Psoas muscle (tissue), 8 donors: Measurements from ENCODE around the gene ILDR1. TPM values are rescaled to one million over a fixed set of nuclear protein-coding genes. Genes with fewer than 3 reads are reported as not detected.

Experiments
- ATAC-seq, 4 donors: fragments of 200-7000 bp; cut with Tn5 transposase; one replicate each; pipeline ENCODE4 v1.9.1; 2020; ENCODE audit warnings: moderate library complexity in 3 of 4, mild to moderate bottlenecking in 2 of 4
- DNase-seq, 2 donors: peaks; one replicate each; pipeline ENCODE4 v3.0.0-alpha.2; 2020
- H3K27ac ChIP-seq: fragments of 200-600 bp; one replicate; pipeline ENCODE4 v1.8.0; 2022
- H3K27me3 ChIP-seq, 3 donors: fragments of 200-600 bp in 1 of 3; one replicate each; pipeline versions ENCODE4 v1.6.1 to v1.8.0; 2013 to 2022; ENCODE audit warnings: low read length in 2 of 3, mild to moderate bottlenecking in 2 of 3, moderate library complexity in 1 of 3; ENCODE audit not compliant: insufficient read depth in 3 of 3
- H3K36me3 ChIP-seq, 2 donors: fragments of 200-600 bp in 1 of 2; one replicate each; pipeline versions ENCODE4 v1.6.1 to v1.8.0; 2013 to 2022; ENCODE audit warnings: low read depth in 1 of 2, mild to moderate bottlenecking in 1 of 2, moderate library complexity in 1 of 2; ENCODE audit not compliant: insufficient read depth in 1 of 2
- H3K4me1 ChIP-seq: fragments of 200-600 bp; one replicate; pipeline ENCODE4 v1.8.0; 2022
- H3K4me3 ChIP-seq: fragments of 200-600 bp; one replicate; pipeline ENCODE4 v1.8.0; 2022; ENCODE audit warnings: mild to moderate bottlenecking
- H3K9me3 ChIP-seq: fragments of 200-600 bp; one replicate; pipeline ENCODE4 v1.8.0; 2022
- WGBS, 3 donors: extraction: QIAGEN DNeasy Blood & Tissue Kit; methylation state at CpG; one replicate each; pipeline versions ENCODE4 v1.1.6 to v1.1.7; 2013; 5-methylcytosine and 5-hydroxymethylcytosine counted together
- intact Hi-C, 2 donors: fragments of 100-400 bp; cut with DNase I; formaldehyde crosslinking; loops; one replicate each; pipeline versions ENCODE4 v1.11.0 to v1.14.2; 2022
- polyA plus RNA-seq, 3 donors: library from polyadenylated mRNA; stranded (reverse); fragments of 200-250 nt; gene quantifications; one replicate each; pipeline ENCODE4 v1.2.3, GENCODE V29; 2013
- total RNA-seq, 4 donors: library from RNA; stranded (reverse); fragmentation: NEBNext Ultra II Directional in 2 of 4; extraction: Animal tissue kit (Norgen Biotek cat#: 25700) in 2 of 4; gene quantifications; one replicate each; pipeline versions ENCODE4 v1.2.1 to v1.2.4, GENCODE V29; 2021 to 2023
- TF ChIP-seq, protein P1 (sequence below): fragments of 200-600 bp; IDR thresholded peaks from one replicate; pipeline ENCODE4 v1.8.0; 2022; ENCODE audit warnings: antibody characterized with exemption
- donor health status: healthy with polysubstance abuse.
- donor health status: DM: no; HTN: no; CAD: no; lungs with moderate emphysema.
- donor health status: Bipolar disorder and iron deficiency.
- donor health status: healthy.
- donor health status: DM: yes; HTN: yes; CAD: no.
- donor health status: DM: no; HTN: no; CAD: no.
- donor health status: DM: no; HTN: no; CAD: no.
- donor health status: DM: yes; HTN: yes; CAD: no.

ILDR1 gene
- total and polyA plus RNA-seq, 7 donors, result not detected

DNA sequence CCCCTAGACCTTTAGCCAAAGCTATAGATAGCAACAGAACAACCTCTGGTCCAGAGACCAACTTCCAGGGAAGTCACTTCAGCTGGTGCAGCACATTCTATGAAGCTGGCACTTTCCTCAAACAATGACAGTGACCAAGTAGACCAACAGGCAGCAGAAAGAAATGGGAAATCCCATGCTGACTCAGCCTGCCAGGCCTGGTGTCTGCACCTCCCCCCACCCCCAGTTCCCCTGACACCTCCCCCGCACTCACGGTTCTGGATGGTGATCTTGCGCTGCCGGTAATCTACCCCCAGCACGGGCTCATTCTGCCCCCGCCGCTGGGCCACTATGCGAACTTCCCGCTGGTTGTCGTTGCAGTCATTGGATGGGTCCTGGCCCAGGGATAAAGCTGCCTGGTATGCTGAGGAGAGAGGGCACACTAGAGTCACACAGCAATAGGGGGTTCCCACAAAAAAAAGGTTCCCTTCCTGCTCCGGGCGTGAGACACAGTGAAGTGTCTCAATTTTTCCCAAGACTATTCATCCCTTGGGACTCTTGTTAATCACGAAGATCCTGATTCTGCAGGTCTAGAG is 17.0 kb downstream of the ILDR1 start:
- no peak overlapping the region for H3K4me3 ChIP-seq
- peaks cover 0 to 1% (median 0%) of the 10 kb centered on the region in 3 donors for H3K27me3 ChIP-seq
- TF ChIP-seq, protein P1, sequence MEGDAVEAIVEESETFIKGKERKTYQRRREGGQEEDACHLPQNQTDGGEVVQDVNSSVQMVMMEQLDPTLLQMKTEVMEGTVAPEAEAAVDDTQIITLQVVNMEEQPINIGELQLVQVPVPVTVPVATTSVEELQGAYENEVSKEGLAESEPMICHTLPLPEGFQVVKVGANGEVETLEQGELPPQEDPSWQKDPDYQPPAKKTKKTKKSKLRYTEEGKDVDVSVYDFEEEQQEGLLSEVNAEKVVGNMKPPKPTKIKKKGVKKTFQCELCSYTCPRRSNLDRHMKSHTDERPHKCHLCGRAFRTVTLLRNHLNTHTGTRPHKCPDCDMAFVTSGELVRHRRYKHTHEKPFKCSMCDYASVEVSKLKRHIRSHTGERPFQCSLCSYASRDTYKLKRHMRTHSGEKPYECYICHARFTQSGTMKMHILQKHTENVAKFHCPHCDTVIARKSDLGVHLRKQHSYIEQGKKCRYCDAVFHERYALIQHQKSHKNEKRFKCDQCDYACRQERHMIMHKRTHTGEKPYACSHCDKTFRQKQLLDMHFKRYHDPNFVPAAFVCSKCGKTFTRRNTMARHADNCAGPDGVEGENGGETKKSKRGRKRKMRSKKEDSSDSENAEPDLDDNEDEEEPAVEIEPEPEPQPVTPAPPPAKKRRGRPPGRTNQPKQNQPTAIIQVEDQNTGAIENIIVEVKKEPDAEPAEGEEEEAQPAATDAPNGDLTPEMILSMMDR, result no peak
- H3K36me3 ChIP-seq, result no peaks in the 10 kb centered on the region
- ATAC-seq (no peak), DNase-seq (no peak)
- no peak overlapping the region for H3K27ac ChIP-seq
- H3K9me3 ChIP-seq, result no peaks in the 10 kb centered on the region
- WGBS, 3 donors, result 80 to 84% (median 81%) methylated on average over 13 of the region's 13 CpGs
- H3K4me1 ChIP-seq, result no peaks in the 10 kb centered on the region
- intact Hi-C loops, result no loop called here

GRCh38 chr3:122004107-122004506 is 17.9 kb downstream of the ILDR1 start:
- Histone ChIP-seq H3K36me3 (no peaks in the 10 kb centered on the region), H3K27ac (no peak overlapping the region), H3K4me1 (no peaks in the 10 kb centered on the region), H3K9me3 (no peaks in the 10 kb centered on the region), H3K4me3 (no peak overlapping the region), H3K27me3 (peaks cover 0 to 1% (median 0%) of the 10 kb centered on the region in 3 donors)
- intact Hi-C loops, result no loop called here
- DNase-seq (no peak), ATAC-seq (no peak)
- WGBS, 3 donors, result 50 to 55% (median 51%) methylated on average over 2 of the region's 2 CpGs
- TF ChIP-seq, protein P1, result no peak

- 14 to 44% (median 40%) methylated on average over 1 of the region's 1 CpG for WGBS, 3 donors
- peaks cover 0 to 1% (median 0%) of the 10 kb centered on the region in 3 donors for H3K27me3 ChIP-seq
- H3K36me3 ChIP-seq, result no peaks in the 10 kb centered on the region
- DNase-seq (no peak), ATAC-seq (no peak)
- intact Hi-C loops, result no loop called here
- no peaks in the 10 kb centered on the region for H3K4me1 ChIP-seq
- TF ChIP-seq, protein P1, result no peak
- no peak overlapping the region for H3K27ac ChIP-seq
- no peak overlapping the region for H3K4me3 ChIP-seq
- H3K9me3 ChIP-seq, result no peaks in the 10 kb centered on the region
Measured at GRCh38 chr3:122003606-122004005, 18.4 kb downstream of the ILDR1 start.

DNA sequence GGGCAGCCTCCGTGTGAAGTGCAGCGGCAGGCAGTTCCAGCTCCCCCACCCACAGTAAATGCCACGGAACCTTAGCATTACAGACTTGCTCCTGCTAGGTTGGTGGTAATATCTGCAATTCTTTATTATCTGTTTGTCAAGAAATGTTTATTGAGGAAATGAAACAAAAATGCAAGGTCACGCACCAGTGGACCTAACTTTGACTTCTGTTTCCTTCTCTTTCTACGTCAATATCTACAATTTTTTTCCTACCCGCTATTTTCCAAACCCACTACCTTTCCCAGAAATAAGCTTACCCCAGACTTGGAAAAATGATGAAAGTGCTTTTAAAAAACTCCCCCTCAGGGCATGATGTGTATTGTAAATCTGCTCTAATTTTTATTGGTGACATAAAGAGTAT is 18.9 kb downstream of the ILDR1 start:
- no peak overlapping the region for H3K27ac ChIP-seq
- WGBS, 3 donors, result 63 to 71% (median 71%) methylated on average over 6 of the region's 6 CpGs
- H3K9me3 ChIP-seq, result no peaks in the 10 kb centered on the region
- TF ChIP-seq, protein P1, result no peak
- intact Hi-C loops, result no loop called here
- no peaks in the 10 kb centered on the region for H3K36me3 ChIP-seq
- no peaks in the 10 kb centered on the region for H3K4me1 ChIP-seq
- no peak overlapping the region for H3K4me3 ChIP-seq
- ATAC-seq (no peak), DNase-seq (no peak)
- H3K27me3 ChIP-seq, result peaks cover 0 to 1% (median 0%) of the 10 kb centered on the region in 3 donors

GRCh38 chr3:122002611-122003010 is 19.4 kb downstream of the ILDR1 start:
- H3K4me1 ChIP-seq, result no peaks in the 10 kb centered on the region
- no peak for ATAC-seq
- TF ChIP-seq, protein P1, result no peak

More at GRCh38 chr3:122002611-122003010, 19.4 kb downstream of the ILDR1 start:
- Histone ChIP-seq H3K27ac (no peak overlapping the region), H3K27me3 (peaks cover 0 to 1% (median 0%) of the 10 kb centered on the region in 3 donors), H3K9me3 (no peaks in the 10 kb centered on the region), H3K4me3 (no peak overlapping the region), H3K36me3 (no peaks in the 10 kb centered on the region)
- DNase-seq, result no peak
- intact Hi-C loops, result no loop called here
- WGBS, 3 donors, result 84 to 92% (median 85%) methylated on average over 7 of the region's 7 CpGs
